ENCODE data around the gene TSEN2. TPM values are rescaled to one million over a fixed set of nuclear protein-coding genes. Genes with fewer than 3 reads are reported as not detected.
"Not testable (repeated sequence)": the region's sequence is repeated elsewhere in the genome, so short reads cannot be mapped to it uniquely, and the experiment has no call there.

Gene TSEN2
- total RNA-seq, 1 donor from 2014 or later, result 11.3 TPM

DNA sequence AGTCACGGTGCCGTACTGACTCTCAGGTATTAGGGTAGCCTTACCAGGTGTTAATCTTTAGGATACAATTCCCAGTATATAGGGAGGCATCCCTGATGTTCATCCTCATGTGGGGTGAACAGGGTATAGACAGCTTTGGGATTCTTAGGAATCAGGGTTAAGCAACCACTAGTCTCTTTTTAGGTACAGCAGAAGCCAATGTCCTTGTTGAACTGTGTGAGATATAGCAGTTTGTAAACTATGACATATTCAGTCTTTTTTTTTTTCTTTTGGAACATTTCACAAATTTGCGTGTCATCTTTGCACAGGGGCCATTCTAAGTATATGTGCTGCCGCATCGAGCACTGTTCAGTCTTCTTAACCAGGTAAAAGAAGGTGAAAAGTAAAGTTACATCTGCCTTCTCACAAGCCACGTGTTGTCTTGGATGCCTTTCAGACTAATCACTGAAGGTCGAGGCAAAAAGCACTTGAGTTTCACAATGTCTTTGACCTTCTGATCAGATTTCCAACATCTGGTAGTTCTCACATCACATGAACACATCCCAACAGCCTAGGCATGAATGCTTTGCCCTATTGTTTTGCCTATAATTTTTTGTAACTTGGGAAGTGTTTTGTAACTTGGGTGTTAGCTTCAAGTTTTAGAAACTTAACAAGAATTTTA is 17.2 kb downstream of the TSEN2 start:
- no peak for DNase-seq (ENCODE audit: extremely low read depth, low read depth, low spot score)

DNA sequence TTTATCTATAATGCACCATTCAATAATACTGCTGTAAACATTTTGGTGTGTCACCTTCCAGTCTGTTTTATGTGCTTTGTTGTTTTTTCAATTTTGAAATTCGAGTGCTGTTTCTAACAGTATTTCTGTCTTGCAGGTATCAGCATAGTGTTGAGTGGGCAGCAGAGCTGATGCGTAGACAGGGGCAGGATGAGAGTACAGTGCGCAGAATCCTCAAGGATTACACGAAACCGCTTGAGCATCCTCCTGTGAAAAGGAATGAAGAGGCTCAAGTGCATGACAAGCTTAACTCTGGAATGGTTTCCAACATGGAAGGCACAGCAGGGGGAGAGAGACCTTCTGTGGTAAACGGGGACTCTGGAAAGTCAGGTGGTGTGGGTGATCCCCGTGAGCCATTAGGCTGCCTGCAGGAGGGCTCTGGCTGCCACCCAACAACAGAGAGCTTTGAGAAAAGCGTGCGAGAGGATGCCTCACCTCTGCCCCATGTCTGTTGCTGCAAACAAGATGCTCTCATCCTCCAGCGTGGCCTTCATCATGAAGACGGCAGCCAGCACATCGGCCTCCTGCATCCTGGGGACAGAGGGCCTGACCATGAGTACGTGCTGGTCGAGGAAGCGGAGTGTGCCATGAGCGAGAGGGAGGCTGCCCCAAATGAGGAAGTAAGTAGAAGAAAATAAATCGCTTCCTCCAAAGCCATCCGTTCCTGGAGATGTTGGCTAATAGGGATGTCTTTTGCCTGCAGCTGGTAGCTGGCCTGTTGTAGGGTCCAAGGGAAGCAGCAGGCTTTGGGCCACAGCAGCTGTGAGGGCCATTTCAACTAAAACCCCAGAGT is 19.1 kb downstream of the TSEN2 start:
- no peak for DNase-seq (ENCODE audit: extremely low read depth, low read depth, low spot score)

DNA sequence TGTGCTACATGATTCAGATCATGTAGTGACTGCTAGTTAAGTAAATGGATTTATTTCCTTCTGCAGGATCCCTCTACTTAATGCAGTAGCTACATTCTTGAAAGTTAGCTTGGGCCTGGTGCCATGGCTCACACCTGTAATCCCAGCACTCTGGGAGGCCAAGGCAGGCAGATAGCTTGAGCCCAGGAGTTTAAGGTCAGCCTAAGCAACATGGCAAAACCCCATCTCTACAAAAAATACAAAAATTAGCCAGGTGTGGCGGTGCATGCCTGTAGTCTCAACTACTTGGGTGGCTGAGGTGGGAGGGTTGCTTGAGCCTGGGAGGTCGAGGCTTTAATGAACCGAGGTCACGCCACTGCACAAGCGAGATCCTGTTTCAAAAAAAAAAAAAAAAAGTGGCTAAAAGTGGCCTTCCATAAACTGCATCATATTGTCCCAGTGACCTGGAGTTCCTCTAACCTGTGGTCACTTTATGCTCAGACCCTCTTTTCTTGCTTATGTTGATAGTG is 22.0 kb downstream of the TSEN2 start:
- DNase-seq (ENCODE audit: extremely low read depth, low read depth, low spot score), result no peak

DNA sequence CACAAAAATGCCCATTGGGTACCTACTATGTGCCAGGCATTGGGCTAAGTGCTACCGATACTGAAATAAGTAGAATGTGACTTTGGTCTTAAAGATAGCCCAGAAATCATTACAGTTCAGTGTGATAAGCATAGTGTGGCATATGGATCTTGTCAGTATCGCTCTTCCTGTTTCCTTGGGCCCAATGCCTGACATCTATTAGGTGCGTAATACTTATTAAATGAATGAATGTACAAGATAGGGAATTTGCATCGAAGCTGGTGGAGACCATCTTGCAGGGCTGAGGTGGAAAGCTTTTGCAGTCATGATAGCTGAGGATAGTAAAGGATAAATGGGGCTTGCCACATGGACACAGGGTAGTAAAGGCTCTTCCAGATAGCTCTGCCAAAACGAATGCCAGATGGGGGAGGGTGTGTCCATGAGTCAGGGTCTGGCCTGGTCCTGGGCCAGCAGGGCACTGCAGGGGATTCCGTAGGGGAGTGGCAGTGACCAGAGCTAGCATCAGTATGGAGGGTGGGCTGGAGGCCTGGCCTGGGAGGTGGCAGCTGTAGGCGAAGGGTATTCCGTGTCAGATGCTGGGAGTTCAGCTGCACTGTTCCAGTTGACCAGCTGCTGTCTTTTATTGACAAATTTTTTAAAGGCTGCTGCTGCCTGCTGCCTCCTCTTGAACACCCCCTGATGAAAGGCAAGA is 23.5 kb downstream of the TSEN2 start:
- DNase-seq (ENCODE audit: extremely low read depth, low read depth, low spot score), result no peak

DNA sequence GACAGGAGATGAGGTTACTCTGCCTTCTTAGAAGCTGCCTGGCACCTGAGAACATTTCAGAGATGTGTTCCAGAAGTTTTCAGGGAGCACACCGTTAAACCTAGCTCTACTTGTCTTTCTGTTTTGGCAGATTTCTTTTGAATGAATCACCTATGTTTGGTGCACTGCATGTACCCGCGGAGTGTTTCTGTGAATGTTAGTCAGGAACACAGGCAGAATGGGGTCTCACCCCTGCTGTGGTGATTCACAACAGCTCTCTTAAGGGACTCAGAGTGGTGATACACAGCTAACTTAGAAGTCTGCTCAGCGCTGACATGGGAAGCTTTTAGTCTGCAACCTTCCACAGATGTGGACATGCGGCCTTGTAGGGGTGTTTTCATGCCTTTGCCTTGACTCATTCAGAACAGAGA is 24.0 kb downstream of the TSEN2 start:
- no peak for DNase-seq (ENCODE audit: extremely low read depth, low read depth, low spot score)

DNA sequence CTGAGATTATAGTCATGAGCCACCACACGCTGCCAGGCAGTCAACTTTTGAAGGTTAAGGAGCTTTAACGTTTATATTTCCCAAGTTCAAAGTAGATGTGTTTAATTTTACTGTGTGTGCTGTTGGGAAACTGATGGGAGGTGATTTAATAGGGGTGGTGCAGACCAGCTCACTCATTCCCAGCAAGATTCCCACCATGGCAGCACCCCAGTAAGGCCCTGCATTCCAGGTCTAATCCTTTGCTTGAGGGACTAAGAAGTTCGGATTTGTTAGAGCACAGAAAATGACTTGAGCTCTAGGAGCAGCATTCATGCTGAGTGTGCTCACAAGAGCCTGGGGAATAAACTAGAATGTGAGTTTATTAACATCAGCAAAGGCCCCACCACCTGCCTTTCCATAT is 25.2 kb downstream of the TSEN2 start:
- no peak for DNase-seq (ENCODE audit: extremely low read depth, low read depth, low spot score)

DNA sequence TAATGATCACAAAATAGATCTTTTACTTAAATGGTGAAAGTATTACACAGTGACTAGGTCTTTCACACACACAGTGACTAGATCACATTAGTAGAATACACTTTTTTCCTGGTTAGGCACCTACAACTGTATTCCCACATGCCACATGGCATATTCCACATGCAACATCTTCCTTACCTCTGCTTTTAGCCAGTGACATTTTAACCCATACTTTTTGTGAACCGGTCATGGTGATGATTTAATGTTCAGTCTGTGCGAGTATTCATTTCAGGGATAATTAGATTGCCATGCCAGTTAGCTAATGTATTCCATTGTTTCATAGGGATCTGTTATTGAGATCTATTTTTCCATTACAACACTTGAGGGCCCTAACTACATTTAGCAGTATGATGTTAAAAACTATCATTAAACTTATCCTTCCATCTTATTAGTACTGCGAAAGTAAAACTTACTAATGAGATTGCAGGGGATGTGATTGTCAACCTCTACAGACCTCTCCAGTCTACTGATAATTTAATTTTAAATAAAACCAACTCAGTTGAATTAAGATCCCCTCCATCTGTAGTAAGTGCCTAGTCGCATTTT is 28.3 kb downstream of the TSEN2 start:
- no peak for DNase-seq (ENCODE audit: extremely low read depth, low read depth, low spot score)

DNA sequence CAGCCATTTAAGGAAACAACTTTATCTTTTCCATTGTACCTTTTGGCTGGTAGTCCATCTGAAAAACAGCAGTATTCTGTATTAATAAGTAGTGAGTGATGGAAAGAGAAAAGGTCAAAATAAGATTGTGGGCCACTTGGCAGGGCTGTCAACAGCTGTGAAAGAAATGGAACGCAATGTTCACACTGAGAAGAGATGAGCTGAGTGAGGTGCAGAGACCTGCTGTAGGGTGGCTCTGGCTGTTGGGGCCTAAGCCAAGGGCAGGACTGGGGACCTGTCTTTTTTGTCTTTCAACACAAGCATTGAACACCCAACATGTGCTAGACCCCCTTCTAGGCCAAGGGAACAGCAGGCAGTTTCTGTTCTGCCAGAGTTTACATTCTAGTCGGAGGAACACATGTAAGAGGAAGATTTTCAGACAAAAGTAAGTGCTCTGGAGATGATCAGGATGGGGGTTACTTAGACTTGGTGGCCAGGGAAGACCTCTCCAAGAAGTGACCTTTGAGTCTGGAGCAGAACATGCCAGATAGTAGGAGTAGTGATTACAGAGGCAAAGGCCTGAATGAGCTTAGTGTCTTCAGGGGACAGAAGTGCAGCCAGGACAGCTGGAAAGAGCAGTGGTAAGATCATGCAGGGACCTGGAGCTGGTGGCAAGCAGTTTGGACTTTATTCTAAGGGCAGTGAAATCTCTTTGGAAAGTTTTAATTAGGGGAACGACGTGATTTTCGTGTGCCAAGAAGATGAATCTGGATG is 29.6 kb downstream of the TSEN2 start:
- DNase-seq (ENCODE audit: extremely low read depth, low read depth, low spot score), result no peak

DNA sequence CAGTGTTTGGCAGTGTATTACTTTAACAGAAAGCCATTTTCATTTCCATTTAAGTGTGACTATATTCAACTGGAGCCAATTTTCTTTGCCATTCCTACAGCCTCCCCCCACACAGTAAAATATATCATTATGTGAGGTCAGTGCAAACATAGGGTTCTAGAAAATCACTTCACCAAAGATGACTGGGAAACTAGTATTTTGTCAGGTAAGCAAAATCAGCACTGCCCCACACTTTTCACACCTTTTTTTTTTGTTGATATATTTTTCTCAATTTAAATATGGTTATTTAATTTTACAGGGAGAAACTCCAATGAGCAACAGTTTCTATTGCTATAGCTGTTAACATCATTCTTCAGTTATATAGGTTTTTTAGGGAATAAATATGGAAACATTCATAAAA is 31.4 kb downstream of the TSEN2 start:
- DNase-seq (ENCODE audit: extremely low read depth, low read depth, low spot score), result no peak

DNA sequence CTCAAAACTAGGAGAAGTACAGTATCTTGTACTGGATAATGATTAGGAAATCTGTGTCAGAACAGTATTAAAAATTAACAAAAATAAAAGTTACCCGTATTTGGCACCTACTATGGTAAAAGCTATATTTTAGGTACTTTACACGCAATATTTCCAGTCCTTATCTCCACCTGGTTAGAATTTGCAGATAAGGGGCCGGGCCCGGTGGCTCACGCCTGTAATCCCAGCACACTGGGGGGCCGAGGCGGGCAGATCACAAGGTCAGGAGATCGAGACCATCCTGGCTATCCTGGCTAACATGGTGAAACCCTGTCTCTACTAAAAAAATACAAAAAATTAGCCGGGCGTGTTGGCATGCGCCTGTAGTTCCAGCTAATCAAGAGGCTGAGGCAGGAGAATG is 32.6 kb downstream of the TSEN2 start:
- no peak for DNase-seq (ENCODE audit: extremely low read depth, low read depth, low spot score)

DNA sequence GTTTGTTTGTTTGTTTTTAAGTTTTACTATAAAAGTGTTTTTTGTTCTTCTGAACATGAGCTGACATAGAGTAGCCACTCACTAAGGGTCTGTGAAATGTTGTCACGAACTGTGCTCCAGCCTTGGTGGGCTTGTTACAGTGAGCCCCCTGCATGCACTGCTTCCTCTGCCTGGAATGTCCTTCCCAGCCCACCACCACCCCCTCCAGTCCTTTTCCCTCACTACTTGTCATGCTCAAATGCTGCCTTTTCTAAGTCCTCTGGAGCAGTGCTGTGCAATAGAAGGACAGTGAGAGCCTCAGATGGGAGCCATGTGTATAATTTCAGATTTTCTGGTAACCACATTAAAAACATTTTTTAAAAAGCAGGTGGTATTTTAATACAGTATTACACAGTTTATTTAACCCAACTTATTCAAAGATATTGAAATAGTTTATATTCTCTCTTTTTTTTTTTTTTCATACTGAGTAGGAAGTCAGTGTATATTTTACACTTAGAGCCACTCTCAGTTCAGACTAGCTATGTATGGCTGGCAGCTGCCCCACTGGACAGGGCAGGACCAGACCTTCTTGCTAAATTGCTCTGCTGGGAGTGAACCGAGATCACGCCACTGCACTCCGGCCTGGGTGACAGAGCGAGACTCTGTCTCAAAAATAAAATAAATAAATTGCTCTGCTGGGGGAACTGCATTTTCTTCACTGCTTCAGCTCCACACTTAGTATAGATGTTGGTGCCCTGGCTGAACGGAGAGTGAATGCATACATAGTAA is 34.2 kb downstream of the TSEN2 start:
- DNase-seq (ENCODE audit: extremely low read depth, low read depth, low spot score), result no peak

DNA sequence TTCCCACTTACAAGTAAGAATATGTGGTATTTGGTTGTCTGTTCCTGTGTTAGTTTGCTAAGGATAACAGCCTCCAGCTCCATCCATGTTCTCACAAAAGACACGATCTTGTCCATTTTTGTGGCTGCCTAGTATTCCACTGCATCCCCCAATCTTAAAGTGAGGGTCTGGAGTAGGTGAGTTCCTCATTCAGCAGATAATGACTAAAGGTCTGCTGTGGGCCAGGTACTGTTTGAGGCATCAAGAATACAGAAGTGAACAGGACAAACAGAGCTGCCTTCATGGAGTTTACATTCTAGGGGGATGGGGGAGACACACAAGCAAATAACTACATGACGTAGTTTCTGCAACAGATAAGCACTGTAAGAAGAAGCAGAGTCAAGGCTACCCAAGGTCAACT is 36.7 kb downstream of the TSEN2 start:
- DNase-seq (ENCODE audit: extremely low read depth, low read depth, low spot score), result no peak

DNA sequence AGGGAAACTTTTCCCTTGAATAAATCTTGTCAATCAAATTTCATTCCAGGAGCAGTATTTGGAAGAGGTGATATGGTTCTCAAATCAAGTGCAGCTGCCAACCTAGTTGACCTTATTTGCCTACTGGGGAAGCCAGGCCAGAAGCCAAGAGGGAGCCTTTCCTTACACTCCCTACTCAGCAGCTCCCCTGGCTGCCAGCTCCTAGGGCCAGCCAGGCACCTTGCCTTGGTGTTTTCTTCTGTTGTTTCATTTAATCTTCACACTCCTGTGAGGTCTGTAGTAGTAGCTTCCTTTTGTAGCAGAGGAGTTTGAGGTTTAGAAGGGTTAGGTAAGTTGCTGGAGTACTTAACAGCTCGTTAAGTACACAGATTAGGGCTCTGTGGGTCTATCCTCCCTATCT is 38.4 kb downstream of the TSEN2 start:
- DNase-seq (ENCODE audit: extremely low read depth, low read depth, low spot score), result no peak

DNA sequence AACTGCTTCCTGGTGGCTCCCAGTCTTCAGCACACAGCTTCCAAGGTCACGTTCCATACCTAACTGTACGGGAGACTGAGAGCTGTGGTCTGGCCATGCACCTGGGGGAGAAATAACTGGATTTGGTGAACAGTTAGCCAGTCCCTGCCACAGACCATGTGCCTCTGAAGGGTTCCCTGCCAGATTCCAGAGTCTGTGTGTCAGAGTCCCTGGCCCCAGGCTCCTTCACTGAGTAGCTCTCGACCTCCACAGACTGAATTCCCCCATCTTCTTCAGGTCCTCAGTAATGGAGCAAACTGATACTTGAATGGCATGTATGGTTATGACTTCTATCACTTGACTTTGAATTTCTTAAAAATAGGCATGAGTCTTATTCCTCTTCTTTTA is 43.5 kb downstream of the TSEN2 start:
- no peak for DNase-seq (ENCODE audit: extremely low read depth, low read depth, low spot score)

DNA sequence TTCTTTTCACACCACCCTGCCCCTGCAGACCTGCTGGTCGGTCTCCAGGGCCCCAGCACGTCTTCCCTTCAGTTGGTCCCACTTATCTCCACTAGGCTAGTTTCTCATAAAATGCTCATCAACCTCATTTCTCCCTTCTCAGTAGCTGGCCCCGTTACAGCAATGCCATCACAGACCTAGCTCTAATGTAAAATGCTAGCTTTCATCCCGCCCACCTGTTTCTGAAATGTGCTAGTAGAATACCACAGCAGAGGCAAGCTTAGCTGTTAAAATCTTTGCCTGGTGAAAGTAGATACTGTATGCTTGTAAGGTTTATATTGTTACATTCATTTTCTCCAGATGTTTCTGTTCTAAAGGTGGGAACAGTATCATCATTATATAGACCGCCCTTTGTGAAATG is 47.9 kb downstream of the TSEN2 start:
- no peak for DNase-seq (ENCODE audit: extremely low read depth, low read depth, low spot score)

DNA sequence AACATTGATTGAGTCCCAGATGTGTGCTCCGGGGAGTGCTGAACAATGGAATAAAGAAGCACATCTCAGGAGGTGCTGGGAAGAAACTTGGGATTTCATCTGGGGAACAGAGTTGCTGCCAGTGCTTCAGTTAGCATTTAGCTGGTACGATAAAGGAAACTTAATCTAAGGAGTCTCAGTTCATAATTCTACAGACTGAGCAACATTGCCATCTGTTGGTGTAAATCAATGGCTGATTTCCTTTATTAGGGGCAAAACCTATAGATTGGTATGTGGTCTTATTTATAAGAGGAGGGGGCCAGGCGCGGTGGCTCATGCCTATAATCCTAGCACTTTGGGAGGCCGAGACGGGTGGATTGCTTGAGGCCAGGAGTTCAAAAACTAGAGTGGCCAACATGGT is 52.1 kb downstream of the TSEN2 start:
- no peak for DNase-seq (ENCODE audit: extremely low read depth, low read depth, low spot score)

DNA sequence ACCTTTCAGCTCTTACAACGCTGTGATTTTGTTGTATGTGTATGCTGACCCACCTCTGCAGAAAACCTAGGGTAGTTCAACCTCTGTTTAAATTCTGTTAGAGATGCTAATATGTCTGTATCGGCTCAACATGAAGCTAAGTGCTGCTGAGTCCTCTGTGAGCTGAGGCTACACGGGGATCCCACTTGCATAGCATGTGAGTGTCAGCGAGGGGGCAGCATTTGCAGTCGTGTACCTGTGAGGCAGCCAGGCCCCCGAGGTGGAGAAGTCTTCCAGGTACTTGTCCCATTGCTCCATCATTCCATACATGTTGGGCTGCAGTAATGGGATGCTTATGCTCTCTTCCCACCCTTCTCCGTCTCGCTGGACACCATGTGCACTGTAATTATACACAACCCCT is 57.3 kb downstream of the TSEN2 start:
- DNase-seq (ENCODE audit: extremely low read depth, low read depth, low spot score), result no peak

DNA sequence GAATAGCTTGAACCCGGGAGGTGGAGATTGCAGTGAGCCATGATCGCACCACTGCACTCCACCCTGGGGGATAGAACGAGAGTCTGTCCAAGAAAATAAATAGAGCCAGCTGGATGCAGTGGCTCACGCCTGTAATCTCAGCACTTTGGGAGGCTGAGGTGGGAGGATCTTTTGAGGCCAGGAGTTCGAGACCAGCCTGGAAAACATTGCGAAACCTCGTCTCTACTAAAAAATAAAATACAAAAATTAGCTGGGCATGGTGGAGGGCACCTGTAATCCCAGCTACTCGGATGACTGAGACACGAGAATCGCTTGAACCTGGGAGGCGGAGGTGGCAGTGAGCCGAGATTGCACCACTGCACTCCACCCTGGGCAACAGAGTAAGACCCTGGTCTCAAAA is 59.2 kb downstream of the TSEN2 start:
- not testable (repeated sequence) for DNase-seq (ENCODE audit: extremely low read depth, low read depth, low spot score)

DNA sequence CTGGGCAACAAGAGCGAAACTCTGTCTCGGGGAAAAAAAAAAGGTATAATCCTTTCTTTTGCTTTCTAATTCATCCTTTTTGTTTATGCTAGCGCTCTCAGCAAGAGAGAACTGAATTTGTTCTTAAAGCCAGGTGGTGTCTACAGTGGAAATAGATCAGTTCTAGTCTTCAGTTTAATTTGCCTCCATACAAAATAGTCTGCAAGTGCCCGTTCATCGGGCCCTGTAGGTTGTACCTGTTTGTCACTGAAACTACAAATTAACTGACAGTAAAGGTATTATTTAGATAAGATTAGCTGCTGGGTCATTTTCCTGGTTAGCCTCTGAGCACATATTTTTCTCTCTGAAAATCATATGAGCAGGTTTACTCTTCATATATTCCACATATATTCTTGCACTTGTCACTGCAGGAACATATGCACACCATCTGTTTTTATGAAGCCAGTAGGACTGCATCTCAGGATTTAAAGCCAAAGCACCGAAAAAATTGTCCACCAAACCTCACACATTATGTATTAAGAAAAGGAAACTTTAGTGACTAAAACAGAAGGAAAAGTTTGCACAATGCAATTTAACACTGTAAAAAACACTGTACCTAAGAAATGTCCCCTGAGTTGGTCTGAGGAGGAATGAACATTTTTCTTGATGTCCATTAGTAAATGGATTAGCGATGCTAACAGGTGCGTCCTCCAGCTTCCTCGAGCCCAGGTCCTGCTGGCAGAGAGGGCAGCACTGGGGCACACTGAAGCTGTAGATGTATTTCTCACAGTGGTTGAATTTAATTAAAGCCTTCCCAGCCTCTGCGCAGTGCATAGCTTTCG is 60.6 kb downstream of the TSEN2 start:
- DNase-seq (ENCODE audit: extremely low read depth, low read depth, low spot score), result no peak
